Glutamatergic neuron (in vitro differentiated cells): ENCODE results near the gene TMEM140. TPM values are rescaled to one million over a fixed set of nuclear protein-coding genes. Genes with fewer than 3 reads are reported as not detected.

Source experiments
- DNase-seq: peaks from one replicate; pipeline ENCODE4 v3.0.0; 2022
- H3K27ac Mint-ChIP-seq: one replicate; pipeline ENCODE4 v1.8.0; 2020; ENCODE audit warnings: mild to moderate bottlenecking, mixed read lengths, inconsistent platforms; ENCODE audit not compliant: unreplicated experiment
- H3K27me3 Mint-ChIP-seq: one replicate; pipeline ENCODE4 v1.8.0; 2020; ENCODE audit warnings: mild to moderate bottlenecking, moderate library complexity, mixed read lengths, inconsistent platforms; ENCODE audit not compliant: unreplicated experiment
- H3K36me3 Mint-ChIP-seq: one replicate; pipeline ENCODE4 v1.8.0; 2020; ENCODE audit warnings: mild to moderate bottlenecking, mixed read lengths, inconsistent platforms; ENCODE audit not compliant: unreplicated experiment
- H3K4me1 Mint-ChIP-seq: one replicate; pipeline ENCODE4 v1.8.0; 2020; ENCODE audit warnings: mild to moderate bottlenecking, low read depth, mixed read lengths, inconsistent platforms; ENCODE audit not compliant: unreplicated experiment
- H3K4me3 Mint-ChIP-seq: one replicate; pipeline ENCODE4 v1.8.0; 2020; ENCODE audit warnings: mild to moderate bottlenecking, mixed read lengths, inconsistent platforms; ENCODE audit not compliant: unreplicated experiment
- H3K9me3 Mint-ChIP-seq: one replicate; pipeline ENCODE4 v1.8.0; 2020; ENCODE audit warnings: mild to moderate bottlenecking, moderate library complexity, mixed read lengths, inconsistent platforms; ENCODE audit not compliant: unreplicated experiment
- CTCF ChIP-seq: fragments of 200-600 bp; sonication (generic); IDR thresholded peaks from one replicate; pipeline ENCODE4 v1.5.0; 2021; ENCODE audit not compliant: partially characterized antibody, unreplicated experiment
- total RNA-seq: library from RNA; stranded (reverse); fragmentation: NEBNext Ultra II Directional; extraction: Animal tissue kit (Norgen Biotek cat#: 25700); gene quantifications from one replicate; pipeline ENCODE4 v1.2.1, GENCODE V29; 2021; ENCODE audit not compliant: unreplicated experiment

TMEM140 gene
- total RNA-seq, 1 donor from 2014 or later = not detected

GRCh38 chr7:135166338-135166990 is 18.6 kb downstream of the TMEM140 start:
- H3K4me3 Mint-ChIP-seq = no peak overlapping the region
- TF ChIP-seq CTCF = no peak
- H3K27ac Mint-ChIP-seq = no peak overlapping the region
- H3K36me3 Mint-ChIP-seq = peaks cover 16% of the 10 kb centered on the region
- H3K4me1 Mint-ChIP-seq = peaks cover 11% of the 10 kb centered on the region
- peaks cover 1% of the 10 kb centered on the region for H3K27me3 Mint-ChIP-seq
- H3K9me3 Mint-ChIP-seq = peaks cover 14% of the 10 kb centered on the region
- no peak for DNase-seq

- no peak for DNase-seq
- peaks cover 9% of the 10 kb centered on the region for H3K4me1 Mint-ChIP-seq
- peaks cover 11% of the 10 kb centered on the region for H3K9me3 Mint-ChIP-seq
- H3K4me3 Mint-ChIP-seq = no peak overlapping the region
- peaks cover 12% of the 10 kb centered on the region for H3K36me3 Mint-ChIP-seq
- H3K27ac Mint-ChIP-seq = no peak overlapping the region
- H3K27me3 Mint-ChIP-seq = peaks cover 1% of the 10 kb centered on the region
- TF ChIP-seq CTCF = no peak
These were observed 19.6 kb downstream of the TMEM140 start for GRCh38 chr7:135167365-135167917.

GRCh38 chr7:135168001-135168400 is 20.1 kb downstream of the TMEM140 start:
- peaks cover 8% of the 10 kb centered on the region for H3K9me3 Mint-ChIP-seq
- no peak overlapping the region for H3K4me3 Mint-ChIP-seq
- H3K36me3 Mint-ChIP-seq = peaks cover 6% of the 10 kb centered on the region
- no peak for DNase-seq
- H3K4me1 Mint-ChIP-seq = peaks cover 9% of the 10 kb centered on the region
- H3K27me3 Mint-ChIP-seq = peaks cover 1% of the 10 kb centered on the region
- no peak overlapping the region for H3K27ac Mint-ChIP-seq
- no peak for TF ChIP-seq CTCF

GRCh38 chr7:135168489-135169140 is 20.7 kb downstream of the TMEM140 start:
- Mint-ChIP-seq H3K4me3 (peak overlapping the region; percentile 93), H3K27me3 (peaks cover 1% of the 10 kb centered on the region), H3K9me3 (peaks cover 8% of the 10 kb centered on the region), H3K4me1 (peaks cover 9% of the 10 kb centered on the region), H3K27ac (no peak overlapping the region), H3K36me3 (peaks cover 6% of the 10 kb centered on the region)
- no peak for TF ChIP-seq CTCF
- no peak for DNase-seq
